SIG-M5 treated with dmso at 0.1 percent for 504 hours (cell line): ENCODE data around the gene SEC22A.
A peak's percentile ranks its signal among the peaks of the same experiment; 100 is the strongest.
"Not testable (repeated sequence)": the region's sequence is repeated elsewhere in the genome, so short reads cannot be mapped to it uniquely, and the experiment has no call there.

Source experiments
- DNase-seq: peaks from one replicate; lab custom pipeline; 2025; ENCODE audit not compliant: unreplicated experiment; lab: John Stamatoyannopoulos, UW

Gene SEC22A

DNA sequence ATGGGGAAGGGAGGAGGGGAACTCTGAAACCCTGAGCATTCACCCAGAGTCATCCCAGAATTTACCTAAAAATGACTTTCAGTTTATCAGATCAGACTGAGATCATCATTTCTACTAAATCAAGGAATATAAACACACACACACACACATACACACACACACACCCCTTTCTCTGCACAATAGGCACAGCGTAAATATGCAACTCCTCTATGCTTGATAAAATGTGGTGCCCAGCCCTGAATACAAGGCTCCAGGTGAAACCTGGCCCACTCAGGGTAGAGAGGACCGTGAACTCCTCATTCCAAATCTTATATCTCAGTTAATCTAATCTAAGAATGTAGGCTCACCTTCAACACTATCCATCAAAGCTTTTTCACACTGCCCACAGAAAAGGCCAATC lies 31.8 kb upstream of the SEC22A start:
- DNase-seq, result no peak

DNA sequence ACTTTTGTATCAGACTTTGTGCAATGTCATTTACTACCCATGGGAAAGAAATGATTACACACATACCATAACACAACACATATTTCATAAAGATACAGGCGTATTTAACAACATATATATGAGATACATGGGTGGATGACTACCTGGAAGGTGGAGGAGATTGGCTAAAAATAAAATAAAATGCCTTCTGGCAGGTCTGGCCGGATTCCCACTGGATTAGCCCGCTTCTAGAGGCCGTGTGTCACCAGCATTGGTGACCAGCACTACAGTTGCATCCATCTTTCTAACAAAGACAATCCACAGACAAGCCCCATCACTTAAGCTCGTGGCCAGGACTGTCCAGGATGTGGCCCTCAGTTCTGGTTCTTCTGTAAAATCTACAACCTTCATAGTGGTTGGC lies 21.0 kb upstream of the SEC22A start:
- DNase-seq, result no peak

DNA sequence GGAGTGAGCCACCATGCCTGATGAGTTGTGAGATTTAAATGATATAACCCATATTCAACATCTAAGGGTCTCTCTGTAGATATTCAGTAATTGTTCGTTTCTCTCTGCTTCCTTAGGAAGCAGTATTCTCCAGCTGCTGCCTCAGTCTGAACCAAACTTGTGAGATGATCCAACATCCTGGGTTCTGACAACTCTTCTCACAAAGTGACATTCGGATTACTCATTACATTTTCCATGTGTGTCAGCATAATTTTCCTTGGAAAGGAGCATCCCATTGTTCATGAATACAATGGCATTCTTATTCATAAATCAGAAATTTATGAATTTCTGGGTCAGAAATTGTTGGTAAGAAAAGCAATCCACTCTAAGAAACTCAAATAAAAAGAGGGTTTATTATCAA lies 15.0 kb upstream of the SEC22A start:
- DNase-seq, result no peak

DNA sequence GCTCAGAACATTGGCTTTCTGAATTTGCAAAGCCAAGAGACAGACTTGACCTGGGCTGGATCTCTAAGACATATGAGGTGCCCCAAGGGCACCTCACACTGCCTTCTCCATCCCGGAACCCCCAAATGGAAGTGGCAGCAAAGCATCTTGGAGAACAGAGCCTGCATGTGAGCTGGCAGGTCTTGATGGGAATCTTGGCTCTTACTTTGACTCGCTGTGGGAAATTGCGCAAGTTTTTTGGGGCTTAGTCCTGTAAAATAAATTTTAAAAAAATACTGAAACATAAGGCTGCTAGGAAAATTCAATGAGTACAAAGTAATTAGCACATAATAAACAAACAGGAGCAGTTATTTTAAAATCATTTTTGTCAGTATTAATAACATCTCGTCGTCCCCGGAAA lies 13.7 kb upstream of the SEC22A start:
- no peak for DNase-seq

DNA sequence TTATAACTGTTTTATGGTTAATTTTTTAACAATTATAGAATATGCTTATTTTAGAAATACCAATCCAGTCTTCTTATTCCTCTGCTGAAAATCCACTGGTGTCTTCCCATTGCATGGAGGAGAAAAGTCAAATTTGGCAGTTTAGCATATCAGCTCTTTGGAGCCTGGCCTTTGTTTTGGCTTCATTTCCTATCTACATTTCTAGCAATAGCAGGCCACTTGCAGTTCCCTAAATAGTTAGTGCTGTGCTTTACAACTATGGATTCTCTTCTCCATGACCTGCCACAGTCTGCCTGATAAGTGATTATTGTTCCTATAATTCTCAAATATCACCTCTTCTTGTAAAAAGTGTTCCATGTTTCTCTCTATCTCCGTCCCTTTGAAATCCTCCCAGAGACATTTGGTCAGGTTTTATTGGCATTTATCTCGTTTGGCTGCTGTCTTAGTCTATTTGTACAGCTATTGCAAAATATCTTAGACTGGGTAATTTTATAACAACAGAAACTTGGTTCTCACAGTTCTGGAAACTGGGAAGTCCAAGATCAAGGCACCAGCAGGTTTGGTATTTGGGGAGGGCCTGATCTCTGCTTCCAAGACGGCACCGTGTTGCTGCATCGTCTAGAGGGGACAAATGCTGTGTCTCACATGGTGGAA lies 8.2 kb upstream of the SEC22A start:
- peak; percentile 34 for DNase-seq

DNA sequence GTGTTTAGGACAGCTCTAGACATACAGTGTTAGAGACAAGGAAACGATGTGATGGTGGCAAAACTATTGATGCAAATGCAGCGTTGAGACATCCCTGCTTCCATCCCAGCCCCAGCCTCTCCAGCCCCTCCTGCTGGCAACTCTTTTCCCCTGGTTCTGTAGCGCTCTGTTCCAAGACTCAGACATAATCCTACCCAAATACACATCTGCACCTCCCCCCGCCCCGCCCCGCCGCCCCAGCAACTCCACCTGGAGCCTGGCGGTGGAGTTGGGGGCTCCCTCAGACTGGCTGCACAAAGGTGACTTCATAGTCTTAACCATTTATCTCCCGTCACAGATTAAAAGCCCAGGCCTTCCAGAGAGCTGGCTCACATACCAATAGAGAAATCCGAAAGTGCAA lies 7.2 kb upstream of the SEC22A start:
- DNase-seq, result no peak

DNA sequence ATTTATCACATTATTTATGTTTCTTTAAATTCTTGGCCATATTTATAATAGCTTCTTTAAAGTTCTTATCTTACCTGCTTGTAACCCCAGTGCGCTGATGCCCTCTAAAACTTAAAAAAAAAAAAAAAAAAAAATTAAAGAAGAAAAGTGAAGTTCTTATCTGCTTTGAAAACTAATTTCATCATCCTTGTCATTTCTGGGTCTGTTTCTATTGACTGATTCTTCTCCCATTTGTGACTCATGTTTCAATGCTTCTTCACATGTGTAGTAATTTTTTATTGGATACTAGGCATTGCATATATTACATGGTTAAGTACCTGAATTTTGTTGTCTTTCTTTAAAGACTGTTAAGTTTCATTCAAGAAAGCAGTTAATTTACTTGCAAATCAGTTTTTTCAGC lies 3.4 kb upstream of the SEC22A start:
- DNase-seq, result peak; percentile 8

DNA sequence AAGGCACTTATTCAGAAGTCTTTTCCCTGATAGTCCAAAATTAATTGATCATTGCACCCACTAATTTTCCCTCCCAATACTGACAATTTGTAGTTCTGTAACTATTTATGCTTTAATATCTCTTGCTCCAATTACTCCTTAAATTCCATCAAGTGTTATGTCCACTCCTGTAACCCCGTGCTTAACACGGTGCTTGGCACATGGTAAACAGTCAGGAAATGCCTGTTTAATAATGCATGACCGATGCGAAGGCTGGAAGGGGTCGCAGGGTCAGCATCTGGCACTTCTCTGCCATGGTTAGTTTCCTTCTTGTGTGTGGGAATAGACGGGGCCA lies 553 bp upstream of the SEC22A start:
- DNase-seq, result no peak

DNA sequence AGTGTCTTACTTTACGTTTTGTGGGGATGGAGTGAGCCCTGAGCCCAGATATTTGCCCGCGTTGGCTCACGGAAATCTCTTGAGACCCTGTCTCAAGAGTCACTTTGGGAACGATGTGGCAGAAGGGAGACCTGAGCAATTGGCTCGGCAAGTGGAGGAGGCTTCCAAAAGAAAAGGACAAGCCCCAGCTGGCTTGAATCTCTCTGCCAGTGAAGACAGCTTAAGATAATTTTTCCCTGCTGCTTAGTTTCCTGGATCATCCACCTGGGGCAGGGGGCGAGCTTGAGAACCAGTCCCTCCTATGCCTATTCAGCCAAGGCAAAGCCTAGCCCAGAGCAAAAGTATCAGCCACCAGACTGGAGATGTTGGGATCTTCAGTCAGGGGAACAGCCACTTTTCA lies 708 bp downstream of the SEC22A start:
- DNase-seq, result no peak

DNA sequence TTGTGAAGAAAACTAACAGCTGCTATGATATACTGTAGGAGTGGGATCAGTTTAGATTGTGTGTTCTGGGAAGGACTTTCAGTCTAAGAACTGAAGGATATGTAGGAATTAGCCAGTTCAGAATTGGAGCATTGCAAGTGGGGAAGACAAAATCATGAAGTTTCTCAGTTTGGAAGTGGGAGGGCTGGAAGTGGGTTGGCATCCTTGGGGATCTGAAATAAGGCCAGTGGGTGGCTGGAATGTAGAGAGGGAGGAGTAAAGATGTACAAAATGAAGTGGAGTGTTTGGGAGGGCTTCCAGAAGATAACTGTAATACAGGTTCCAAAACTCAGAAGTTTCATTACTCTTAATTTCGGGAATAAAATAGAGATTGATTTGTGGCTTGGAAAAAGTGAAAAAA lies 17.2 kb downstream of the SEC22A start:
- no peak for DNase-seq

DNA sequence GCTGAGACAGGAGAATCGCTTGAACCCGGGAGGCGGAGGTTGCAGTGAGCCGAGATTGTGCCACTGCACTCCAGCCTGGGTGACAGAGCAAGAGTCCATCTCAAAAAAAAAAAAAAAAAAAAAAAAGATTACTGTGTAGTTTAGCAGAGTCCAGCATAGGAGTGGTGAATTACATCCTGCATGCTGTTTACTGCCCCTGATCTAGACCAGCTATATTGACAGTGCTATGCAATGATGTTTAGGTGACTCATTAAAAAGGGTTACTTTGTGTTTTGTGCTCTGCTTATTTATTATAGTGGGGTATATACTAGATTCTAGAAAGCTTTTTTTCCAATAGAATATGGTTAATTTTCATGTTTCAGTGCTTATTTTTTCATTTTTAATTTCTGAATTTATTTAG lies 19.6 kb downstream of the SEC22A start:
- DNase-seq, result not testable (repeated sequence)

DNA sequence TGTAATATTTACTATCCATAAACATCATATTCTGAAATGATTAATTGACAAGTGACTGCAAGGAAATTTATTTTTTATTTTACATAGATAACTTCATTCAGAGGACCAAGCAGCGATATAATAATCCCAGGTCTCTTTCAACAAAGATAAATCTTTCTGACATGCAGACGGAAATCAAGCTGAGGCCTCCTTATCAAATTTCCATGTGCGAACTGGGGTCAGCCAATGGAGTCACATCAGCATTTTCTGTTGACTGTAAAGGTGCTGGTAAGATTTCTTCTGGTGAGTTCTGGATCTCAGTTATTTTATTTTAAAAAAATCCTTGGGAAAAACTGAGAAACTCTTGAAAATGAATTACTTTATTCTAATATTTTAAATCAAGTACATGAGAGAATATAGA lies 23.3 kb downstream of the SEC22A start:
- DNase-seq, result no peak

DNA sequence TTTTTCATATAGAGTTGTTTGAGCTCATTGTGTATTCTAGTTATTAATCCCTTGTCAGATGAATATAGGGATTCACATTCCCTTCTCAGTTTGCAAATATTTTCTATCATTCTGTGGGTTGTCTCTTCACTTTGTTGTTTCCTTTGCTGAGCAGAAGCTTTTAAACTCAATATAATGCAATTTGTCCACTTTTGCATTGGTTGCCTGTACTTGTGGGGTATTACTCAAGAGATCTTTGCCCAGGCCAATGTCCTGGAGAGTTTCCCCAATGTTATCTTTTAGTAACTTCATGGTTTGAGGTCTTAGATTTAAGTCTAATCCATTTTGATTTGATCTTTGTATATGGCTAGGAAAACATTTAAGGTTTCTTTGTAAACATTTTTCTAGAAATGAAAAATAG lies 24.8 kb downstream of the SEC22A start:
- no peak for DNase-seq

DNA sequence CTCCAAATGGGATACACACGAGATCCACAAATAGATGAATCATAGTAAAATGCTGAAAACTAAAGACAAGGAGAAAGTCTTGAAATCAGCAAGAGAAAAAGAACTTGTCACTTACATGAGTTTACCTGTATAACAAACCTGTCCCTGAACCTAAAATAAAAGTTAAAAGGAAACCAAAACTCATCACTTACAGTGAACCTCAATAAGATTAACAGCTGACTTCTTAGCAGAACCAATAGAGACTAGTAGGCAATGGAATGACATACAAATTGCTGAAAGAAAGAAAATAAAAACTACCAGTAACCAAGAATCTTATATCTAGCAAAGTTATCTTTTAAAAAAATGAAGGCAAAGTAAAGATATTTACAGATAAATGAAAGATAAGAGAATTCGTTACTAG lies 27.4 kb downstream of the SEC22A start:
- no peak for DNase-seq

DNA sequence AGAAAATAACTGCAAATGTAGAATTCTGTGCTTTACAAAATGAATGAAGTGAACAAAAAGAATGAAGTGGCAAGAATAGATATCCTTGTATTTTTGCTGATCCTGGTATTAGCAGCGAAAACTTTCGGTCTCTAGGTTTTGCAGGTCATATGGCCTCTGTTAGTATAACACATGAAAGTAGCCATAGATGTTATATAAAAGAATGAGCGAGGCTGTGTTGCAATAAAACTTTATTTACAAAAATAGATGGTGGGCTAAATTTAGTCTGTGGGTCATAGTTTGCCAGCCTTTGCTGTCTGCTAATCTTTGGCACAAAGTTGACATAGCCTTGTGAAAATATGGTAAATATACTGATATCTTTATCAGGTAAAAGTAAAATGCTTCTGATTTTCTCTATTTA lies 35.2 kb downstream of the SEC22A start:
- DNase-seq, result no peak

DNA sequence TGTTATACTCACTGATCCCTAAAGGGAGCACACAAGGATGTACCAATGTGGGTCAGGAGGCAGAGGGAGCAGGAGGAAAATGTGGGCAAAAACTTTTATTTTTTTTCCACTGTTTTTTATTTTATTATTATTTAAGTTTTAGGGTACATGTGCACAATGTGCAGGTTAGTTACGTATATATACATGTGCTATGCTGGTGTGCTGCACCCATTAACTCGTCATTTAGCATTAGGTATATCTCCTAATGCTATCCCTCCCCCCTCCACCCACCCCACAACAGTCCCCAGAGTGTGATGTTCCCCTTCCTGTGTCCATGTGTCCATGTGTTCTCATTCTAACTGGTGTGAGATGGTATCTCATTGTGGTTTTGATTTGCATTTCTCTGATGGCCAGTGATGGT lies 37.4 kb downstream of the SEC22A start:
- not testable (repeated sequence) for DNase-seq

DNA sequence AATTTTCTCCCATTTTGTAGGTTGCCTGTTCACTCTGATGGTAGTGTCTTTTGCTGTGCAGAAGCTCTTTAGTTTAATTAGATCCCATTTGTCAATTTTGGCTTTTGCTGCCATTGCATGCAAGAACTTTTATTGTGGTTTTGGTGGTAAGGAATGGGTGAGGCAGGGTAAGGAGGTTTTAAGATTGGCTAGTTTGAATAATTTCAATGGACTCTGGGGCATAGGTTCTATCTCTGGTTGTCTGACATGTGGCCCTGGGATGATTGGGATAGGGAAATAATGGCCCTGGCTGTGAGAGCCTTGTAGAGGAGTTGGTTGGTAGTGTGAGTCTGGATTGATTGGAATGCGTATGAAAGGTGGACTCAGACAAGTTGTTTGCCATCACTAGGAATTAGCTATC lies 38.0 kb downstream of the SEC22A start:
- no peak for DNase-seq

DNA sequence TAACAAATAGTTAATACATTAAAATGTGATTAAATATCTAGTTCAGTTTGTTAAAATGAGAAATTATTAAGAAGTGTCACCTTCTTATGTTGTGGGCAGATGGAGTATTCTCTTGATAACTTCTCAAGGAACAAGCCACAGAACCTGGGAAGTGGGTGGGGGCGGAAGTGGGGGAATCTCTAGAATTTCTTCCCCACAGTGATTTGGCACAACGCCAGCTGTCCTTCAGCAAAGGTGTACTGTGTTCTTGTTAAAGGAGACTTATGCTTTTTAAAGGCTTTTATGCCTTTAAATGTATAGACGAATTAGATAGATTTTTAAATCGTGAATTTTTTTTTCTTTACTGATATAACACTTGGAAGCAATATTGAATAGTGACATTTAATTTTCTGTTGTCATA lies 42.4 kb downstream of the SEC22A start:
- no peak for DNase-seq

DNA sequence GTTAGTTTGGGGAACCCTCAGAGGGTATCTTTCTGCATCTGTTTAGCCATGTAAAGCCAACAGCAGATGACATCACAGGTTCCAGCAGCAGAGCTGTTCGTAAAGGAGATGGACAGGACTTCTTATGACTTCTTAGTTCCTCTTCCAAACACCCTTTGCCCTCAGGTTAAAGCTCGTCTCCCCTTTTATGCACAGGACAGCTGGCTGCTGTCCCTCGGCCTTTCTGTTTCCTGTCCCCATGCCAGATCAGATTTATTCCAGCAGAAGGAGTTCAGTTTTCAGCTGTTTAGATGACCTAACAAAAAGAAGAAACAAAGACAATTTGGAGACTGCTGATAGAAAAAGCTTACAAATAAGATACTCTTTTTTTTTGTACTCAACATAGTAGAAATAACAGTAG lies 45.1 kb downstream of the SEC22A start:
- no peak for DNase-seq

DNA sequence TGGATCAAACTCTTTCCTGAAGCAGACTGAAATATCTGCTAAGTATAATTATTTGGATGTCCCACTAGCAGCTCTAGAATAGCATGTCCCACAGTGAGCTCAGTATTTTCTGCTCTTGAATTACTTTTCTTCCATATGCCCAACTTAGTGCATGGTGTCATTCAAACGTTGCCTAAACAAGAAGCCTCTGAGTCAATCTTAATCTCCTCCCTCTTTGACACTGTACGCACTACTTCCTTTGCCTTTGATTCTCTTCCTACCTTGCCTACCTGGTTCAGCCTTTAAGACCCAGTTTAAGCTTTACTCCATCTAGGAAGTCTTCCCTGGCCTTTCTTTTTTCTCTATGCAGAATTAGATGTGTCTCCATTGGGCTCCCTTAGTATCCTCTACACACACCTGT lies 54.5 kb downstream of the SEC22A start:
- DNase-seq, result no peak

DNA sequence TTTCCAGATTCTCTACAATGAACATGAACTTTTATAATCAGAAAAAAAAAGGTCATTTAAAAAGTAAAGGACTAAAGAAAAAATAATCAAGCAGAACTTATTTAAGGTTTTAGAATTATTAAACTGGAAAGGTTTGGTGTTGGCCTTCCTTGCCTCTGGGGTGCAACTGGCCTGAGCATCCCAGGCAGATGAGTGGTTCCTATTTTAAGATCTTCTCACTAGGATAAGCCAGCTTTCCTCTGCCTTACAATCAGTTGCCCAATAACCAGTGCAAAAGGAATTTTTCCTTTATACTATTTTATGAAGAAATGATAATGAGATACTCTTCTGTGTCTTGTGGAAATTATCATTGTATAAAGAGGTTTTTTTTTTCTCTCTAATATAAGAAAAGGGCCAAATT lies 56.6 kb downstream of the SEC22A start:
- no peak for DNase-seq

DNA sequence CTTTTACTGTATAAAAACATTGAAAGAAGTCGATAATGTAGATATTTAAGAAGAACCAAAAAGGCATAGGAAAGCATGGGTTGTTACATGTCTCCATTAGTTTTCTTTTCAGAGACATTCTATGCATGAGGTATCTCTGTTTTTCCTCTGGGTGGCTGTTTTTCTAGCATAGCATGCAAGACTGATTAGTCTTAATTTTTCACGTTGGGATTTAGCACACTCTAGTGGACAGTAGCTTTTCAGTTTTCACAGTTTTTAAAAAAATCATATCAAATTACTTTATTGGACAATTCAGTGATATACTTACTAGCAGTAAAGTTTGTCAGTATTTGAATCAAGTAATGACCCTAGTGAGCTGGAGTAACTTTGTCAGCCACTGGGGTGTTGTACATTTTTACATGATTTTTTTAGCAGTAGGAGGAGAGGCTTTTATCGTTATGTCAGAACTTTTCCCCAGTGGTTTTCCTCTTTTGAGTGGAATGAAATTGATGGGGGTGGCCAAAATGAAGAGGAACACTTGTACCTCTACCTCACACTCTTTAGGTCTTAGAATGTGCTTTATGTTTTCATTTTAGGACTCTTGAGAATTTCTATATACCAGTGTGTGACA lies 57.2 kb downstream of the SEC22A start:
- peak; percentile 74 for DNase-seq

DNA sequence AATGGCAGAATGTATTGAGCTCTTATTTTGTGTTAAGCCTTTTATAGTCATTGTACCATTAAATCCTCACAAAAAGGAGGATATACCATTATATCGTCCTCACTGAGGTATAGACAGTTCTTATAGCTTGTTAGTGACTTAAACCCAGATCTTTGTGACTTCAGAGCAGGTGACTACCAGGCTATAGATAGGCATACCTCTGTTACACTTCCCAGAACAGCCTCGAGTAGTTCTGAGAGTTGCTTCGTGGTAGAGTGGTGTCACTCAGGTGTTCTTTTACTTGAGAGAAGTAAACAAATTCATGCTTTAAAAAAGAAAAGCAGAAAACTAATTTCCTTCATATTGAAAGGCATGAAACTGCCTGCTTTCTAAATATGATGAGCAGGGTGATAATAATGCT lies 59.9 kb downstream of the SEC22A start:
- DNase-seq, result no peak
